Epithelial cell of esophagus (primary cell): ENCODE measurements around the gene MTURN.

Experiments
- DNase-seq: peaks from one replicate; pipeline ENCODE4 v3.0.0; 2010; ENCODE audit warnings: low read depth
- H3K4me3 ChIP-seq: 2 replicates; pipeline ENCODE4 v1.5.1; 2011; ENCODE audit warnings: mild to moderate bottlenecking, low read length, control low read depth
- CTCF ChIP-seq: IDR thresholded peaks from 2 replicates; pipeline ENCODE4 v1.5.1; 2011; ENCODE audit warnings: low read depth, mild to moderate bottlenecking, low read length, control low read depth, inconsistent platforms; ENCODE audit not compliant: insufficient read depth; ENCODE audit errors: missing control alignments

The MTURN gene

GRCh38 chr7:30134611-30135300 lies at the start of gene MTURN:
Gene MTURN, plus strand, starts transcription at chr7:30134986. Its CDS starts 151 bp downstream, at chr7:30135137.
- peak within 1 kb of the TSS; percentile 92 for H3K4me3 ChIP-seq
- TF ChIP-seq CTCF, result no peak
- DNase-seq, result peak; percentile 91

GRCh38 chr7:30086529-30086928 lies 48.3 kb upstream of the MTURN start:
- no peak overlapping the region for H3K4me3 ChIP-seq
- no peak for DNase-seq
- no peak for TF ChIP-seq CTCF

DNA sequence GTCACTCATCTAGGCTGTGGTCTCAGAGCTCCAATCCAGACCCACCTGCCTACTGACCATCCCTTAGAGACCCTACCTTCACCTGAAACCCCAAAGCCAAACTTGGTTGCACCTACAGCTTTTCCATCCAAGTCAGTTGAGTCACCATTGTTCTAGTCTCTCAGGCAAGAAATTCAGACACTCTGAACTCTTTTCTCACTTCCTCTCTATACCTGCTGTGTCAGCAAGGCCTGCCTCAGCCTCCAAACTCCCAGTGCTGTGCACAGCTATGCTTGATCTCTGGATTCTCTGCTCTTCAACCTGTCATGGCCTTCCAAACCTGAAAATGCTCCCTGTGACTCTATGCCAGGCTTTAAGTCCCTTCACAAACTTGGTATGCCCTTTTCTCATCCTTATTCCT lies 47.4 kb upstream of the MTURN start:
- TF ChIP-seq CTCF, result no peak
- no peak overlapping the region for H3K4me3 ChIP-seq
- DNase-seq, result no peak

DNA sequence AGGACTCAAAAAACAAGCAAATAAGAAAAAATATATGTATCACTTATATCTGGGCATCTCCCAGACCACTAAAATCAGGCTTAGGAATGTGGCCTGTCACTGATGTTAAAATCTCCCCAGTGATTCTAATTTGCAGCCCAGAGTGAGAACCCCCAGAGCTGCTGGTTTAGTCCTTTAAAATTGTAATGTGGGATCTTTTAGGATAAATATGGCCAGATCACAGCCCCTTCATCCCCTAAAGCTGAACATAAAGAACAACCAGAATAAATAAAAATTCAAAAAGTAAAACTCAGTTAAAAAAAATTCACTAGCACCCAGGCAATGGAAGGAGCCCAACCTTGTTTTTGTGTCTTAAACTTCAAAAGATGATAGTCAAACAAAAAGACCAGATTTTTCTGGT lies 46.4 kb upstream of the MTURN start:
- no peak for TF ChIP-seq CTCF
- H3K4me3 ChIP-seq, result no peak overlapping the region
- DNase-seq, result no peak

DNA sequence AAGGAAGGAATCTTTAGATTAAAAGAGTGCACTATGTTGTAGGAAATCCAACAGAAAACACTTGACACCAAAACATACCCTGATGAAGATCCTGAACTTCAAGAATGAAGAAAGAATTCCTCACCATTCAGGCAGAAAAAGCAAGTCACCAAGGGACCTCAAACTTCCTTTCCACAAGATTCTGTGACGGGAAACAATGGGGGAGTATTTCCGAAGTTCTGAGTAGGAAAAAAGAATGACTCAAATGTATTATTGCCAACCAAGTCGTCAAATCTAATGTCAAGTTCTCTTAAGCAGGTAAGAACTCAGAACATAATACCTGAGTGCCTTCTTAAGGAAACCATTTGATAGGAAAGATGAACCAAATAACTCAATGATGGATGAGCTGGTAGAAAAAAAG lies 44.7 kb upstream of the MTURN start:
- no peak for DNase-seq
- no peak overlapping the region for H3K4me3 ChIP-seq
- TF ChIP-seq CTCF, result no peak

DNA sequence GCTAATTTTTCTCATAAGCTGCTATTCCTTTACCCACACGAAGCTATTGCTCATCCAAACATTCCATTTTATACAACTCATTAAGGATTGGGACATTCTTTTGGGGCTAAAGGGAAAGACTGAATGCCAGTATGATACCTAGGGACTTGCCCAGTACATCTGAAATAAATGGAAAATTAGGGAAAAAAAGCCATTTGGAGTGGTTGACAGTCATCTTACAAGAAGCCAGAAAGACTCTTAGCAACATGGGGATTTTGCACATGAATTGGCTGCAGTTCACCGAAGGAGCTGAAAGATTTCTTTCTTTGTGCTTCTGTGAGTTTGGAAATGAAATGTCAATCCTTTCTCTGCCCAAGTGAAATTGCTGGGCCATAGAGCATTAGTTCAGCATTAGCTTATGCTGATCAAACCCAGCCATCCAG lies 43.3 kb upstream of the MTURN start:
- peak; percentile 76 for DNase-seq
- TF ChIP-seq CTCF, result no peak
- no peak overlapping the region for H3K4me3 ChIP-seq

DNA sequence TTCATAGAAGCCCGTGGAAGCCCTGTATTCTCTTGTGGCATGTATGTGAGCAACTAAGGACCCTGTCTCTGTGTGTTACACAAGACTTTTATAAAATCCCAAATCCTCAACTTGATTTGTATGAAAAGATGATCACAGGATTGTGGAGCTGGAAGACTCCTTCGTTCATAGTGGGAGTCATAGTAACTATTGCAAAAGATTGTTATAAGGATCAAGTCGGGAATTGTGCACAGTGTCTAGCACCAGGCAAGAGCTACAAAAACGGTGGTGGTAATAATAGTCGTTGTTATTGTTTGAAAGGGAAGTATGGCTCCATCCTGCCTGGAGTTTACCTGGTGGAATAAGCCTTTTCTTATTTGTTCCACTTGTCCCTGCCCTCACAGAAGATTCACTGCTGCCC lies 42.8 kb upstream of the MTURN start:
- no peak for DNase-seq
- H3K4me3 ChIP-seq, result no peak overlapping the region
- no peak for TF ChIP-seq CTCF
